Measurements from ENCODE around the gene SIL1.
"Not testable (repeated sequence)": the region's sequence is repeated elsewhere in the genome, so short reads cannot be mapped to it uniquely, and the experiment has no call there.

The SIL1 gene

GRCh38 chr5:139103762-139104161 lies 94.4 kb downstream of the SIL1 start:
- no peak for DNase-seq

GRCh38 chr5:139100825-139101224 lies 97.3 kb downstream of the SIL1 start:
- DNase-seq = no peak

- DNase-seq = no peak
Observed at GRCh38 chr5:139094154-139095131, 103.7 kb downstream of the SIL1 start.

- DNase-seq = no peak
Observed at GRCh38 chr5:139092741-139093343, 105.3 kb downstream of the SIL1 start.

- DNase-seq = no peak
Observed at GRCh38 chr5:139091439-139092156, 106.6 kb downstream of the SIL1 start.

- DNase-seq = no peak
Observed at GRCh38 chr5:139090581-139090980, 107.6 kb downstream of the SIL1 start.

- no peak for DNase-seq
Observed at GRCh38 chr5:139088024-139088423, 110.1 kb downstream of the SIL1 start.

GRCh38 chr5:139082813-139083498 lies 115.2 kb downstream of the SIL1 start:
- DNase-seq = no peak

GRCh38 chr5:139079991-139080610 lies 118.1 kb downstream of the SIL1 start:
- no peak for DNase-seq

- no peak for DNase-seq
Observed at GRCh38 chr5:139079225-139079990, 118.8 kb downstream of the SIL1 start.

GRCh38 chr5:139078345-139078744 lies 119.8 kb downstream of the SIL1 start:
- DNase-seq = no peak

GRCh38 chr5:139077899-139078298 lies 120.3 kb downstream of the SIL1 start:
- no peak for DNase-seq

- no peak for DNase-seq
Observed at GRCh38 chr5:139076111-139076510, 122.1 kb downstream of the SIL1 start.

- no peak for DNase-seq
Observed at GRCh38 chr5:139075066-139076050, 122.8 kb downstream of the SIL1 start.

- not testable (repeated sequence) for DNase-seq
Observed at GRCh38 chr5:139073956-139074355, 124.2 kb downstream of the SIL1 start.

- no peak for DNase-seq
Observed at GRCh38 chr5:139068494-139069151, 129.5 kb downstream of the SIL1 start.

- no peak for DNase-seq
Observed at GRCh38 chr5:139068060-139068459, 130.1 kb downstream of the SIL1 start.

GRCh38 chr5:139065306-139065705 lies 132.9 kb downstream of the SIL1 start:
- DNase-seq = no peak

- no peak for DNase-seq
Observed at GRCh38 chr5:139064613-139065012, 133.6 kb downstream of the SIL1 start.

GRCh38 chr5:139063664-139064054 lies 134.5 kb downstream of the SIL1 start:
- DNase-seq = no peak
